HG03460 (cell line): ENCODE measurements around the gene RBM47.
"Not testable (repeated sequence)": the region's sequence is repeated elsewhere in the genome, so short reads cannot be mapped to it uniquely, and the experiment has no call there.

Experiments
- ATAC-seq: cut with Tn5 transposase; IDR thresholded peaks from one replicate; pipeline ENCODE4 v1.9.1; 2021; ENCODE audit not compliant: unreplicated experiment

The RBM47 gene

DNA sequence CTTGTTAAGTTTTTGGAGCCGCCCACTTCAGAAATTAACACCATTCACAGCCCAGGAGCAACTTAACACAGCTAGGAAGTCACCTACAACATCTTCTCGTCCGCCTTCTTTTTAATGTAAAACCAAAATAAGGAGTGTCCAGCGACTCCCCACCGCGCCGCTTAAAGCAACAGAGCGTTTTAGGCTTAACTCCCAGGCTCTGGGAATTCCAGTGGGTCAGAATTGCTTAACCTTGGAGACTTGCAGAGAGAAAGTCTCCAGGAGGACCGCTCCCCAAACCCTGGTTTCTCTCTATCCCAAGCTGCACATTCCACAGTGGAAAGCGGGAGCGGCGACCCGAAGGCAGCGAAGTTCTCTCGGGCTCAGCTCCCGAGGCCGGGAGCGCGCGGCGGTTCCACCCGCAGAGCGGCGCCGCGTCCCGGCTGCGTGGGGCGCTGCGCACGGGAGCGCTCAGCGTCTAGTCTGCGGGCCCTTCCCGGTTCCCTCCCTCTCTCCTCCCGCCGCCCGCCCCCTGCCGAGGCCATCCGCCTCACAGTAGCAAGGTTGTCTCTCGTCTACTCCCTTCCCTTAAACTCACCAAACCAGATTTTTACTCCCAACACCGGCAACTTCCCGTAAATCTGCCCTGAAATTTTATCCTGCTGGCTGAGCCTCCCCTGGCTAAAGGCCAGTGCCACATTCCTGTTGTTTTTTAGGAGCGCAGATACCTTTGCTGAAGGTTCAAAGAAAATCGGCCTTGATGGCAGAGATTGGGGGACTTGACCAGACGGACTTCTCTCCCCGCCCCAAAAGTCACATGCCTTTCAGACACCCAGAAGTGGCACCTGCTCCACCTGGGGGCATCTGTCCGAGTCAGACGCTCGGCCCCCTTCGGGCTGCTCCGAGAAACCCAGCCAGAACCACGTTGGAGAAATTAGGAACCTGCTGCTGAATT, at the start of gene RBM47:
TSS of gene RBM47 (minus strand) at position 464 of the 934 bp plus-strand sequence. CDS start 190,971 bp downstream, outside the sequence.
- ATAC-seq: peak; percentile 53

GRCh38 chr4:40678421-40678820, 48.8 kb upstream of the RBM47 start:
- no peak for ATAC-seq

- no peak for ATAC-seq
These were observed 45.5 kb upstream of the RBM47 start for GRCh38 chr4:40675166-40675565.

DNA sequence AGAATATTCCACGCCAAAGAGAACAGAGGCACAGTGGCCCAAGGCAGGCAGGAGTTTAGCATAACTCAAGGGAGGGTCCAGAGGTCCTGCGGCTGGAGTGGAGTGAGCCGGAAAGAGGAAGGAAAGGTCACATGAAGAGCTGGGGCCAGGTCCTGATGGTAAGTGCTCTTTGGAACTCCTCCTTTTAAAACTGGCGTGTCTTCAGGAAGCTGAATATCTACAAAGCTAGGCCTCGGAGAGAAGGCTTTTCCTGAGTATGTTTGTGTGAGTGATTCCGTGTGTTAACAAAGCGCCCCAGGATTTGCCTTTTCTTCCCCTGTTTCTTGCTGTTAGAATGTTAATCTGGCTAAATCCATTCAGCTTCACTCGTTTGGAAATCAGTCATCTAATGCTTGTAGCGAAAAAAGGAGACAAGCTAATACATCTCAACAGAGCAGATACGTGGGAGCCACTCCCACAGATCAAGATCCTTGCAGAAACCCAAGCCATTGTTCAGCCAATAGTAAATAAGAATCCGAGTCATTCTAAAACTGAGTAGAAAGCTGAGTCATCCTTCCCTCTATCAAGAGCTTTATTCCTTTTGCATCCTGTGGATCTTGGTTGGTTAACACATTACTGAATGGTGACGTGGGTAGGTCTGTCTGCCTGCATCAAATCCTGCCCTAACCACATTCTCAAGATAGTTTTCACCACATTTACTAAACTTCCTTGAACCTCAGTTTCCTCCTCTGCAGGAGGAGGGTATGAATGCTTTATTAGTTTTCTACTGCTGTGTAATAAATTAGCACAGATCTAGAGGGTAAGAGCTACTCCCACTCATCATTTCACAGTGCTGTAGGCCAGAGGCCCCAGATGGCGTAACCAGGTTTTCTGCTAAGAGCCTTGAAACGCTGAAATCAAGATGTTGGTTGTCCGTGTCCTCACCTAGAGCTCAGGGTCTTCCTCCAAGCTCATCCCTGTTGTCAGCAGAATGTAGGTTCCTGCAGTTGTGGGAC, 43.2 kb upstream of the RBM47 start:
- peak; percentile 71 for ATAC-seq

- no peak for ATAC-seq
These were observed 39.8 kb upstream of the RBM47 start for GRCh38 chr4:40669504-40669903.

DNA sequence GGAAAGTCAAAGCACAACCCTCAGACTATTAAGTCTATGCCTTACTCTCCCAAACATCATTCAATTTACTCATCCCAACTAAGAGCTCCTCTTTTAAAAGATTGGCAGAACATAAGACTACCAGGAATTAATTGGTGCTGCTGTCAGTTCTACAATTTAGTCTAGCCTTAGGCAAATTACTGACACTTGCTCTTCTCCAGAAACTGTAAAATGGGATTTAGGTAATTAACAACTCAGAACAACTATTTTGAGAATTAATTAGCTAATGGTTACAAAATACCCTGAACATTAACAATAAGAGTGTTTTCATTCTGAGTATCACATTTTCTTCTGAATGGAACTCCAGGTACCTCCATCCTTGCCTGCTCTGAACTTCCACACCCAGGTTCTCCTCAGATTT, 36.2 kb upstream of the RBM47 start:
- ATAC-seq: no peak

DNA sequence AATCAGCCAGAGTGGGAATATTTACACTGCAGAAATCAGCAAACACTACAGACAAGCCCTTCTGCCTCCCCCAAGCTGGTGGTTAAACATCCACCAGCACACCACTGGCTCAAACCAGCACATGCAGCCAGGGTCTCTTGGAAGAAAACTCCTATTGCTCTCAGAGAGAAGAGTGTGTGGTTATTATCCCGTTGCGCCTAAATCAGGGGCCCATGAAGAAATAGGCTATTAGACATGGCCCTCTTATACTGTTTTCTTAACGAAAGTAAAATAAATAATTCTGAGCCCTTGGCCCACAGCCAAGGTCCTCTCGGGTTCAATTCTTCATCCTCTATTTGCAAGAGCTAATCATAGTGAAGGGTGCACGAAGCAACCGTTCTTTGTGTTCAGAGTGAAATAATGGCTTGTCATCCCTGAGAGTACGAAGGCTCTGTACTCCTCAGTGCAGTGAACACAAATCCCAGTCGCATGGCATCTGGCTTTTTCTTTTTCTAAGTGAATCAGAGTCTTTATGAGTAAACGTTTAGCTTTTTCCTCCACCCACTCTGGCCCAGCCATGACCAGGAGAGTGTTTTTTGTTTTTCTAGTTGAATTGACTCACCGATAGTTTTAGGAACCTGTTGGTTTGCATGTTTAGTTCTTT, 33.4 kb upstream of the RBM47 start:
- peak; percentile 65 for ATAC-seq

GRCh38 chr4:40661803-40662202, 32.1 kb upstream of the RBM47 start:
- ATAC-seq: no peak

DNA sequence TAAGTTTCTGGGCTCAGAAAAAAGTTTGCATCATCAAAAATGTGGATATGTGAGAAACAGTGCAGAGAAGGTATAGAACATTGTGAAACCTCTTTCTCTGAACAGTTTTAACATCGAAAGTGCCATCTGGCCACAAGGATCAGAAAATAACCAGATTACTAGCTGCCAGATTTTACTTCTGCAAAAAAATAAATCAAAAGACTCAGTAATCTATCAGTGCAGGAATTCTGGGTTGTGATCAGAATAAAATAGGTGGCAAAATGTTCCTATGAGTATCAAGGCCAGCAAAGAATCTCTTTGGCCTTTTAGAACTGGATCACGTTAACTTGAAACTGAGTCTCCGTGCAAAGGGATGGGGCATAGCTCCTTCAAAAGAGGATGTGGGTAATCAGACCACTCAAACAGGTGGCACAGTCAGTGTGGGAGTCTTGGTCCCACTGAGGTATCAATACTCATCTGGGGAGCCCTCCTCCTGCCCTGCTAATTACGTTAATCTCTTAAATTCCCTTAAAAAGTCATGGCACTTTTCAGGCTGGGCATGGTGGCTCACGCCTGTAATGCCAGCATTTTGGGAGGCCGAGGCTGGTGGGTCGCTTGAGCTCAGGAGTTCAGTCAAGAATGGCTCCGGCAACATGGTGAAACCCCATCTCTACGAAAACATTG, 26.7 kb upstream of the RBM47 start:
- ATAC-seq: peak; percentile 95

GRCh38 chr4:40651280-40651679, 21.6 kb upstream of the RBM47 start:
- no peak for ATAC-seq

- no peak for ATAC-seq
These were observed 19.7 kb upstream of the RBM47 start for GRCh38 chr4:40649321-40649720.

GRCh38 chr4:40648742-40649281, 19.1 kb upstream of the RBM47 start:
- ATAC-seq: no peak

- no peak for ATAC-seq
These were observed 18.5 kb upstream of the RBM47 start for GRCh38 chr4:40648131-40648530.

GRCh38 chr4:40645586-40645985, 15.9 kb upstream of the RBM47 start:
- no peak for ATAC-seq

GRCh38 chr4:40632080-40632479, 2.4 kb upstream of the RBM47 start:
- no peak for ATAC-seq

GRCh38 chr4:40630335-40631021, 814 bp upstream of the RBM47 start:
- peak; percentile 56 for ATAC-seq

GRCh38 chr4:40628888-40629287, 776 bp downstream of the RBM47 start:
- ATAC-seq: no peak

GRCh38 chr4:40628407-40628806, 1.3 kb downstream of the RBM47 start:
- ATAC-seq: not testable (repeated sequence)

GRCh38 chr4:40627540-40627939, 2.1 kb downstream of the RBM47 start:
- ATAC-seq: no peak
